NCI-H187 treated with DMSO at 0.1 percent for 48 hours (cell line): ENCODE results near the gene FBXL19.
"Not testable (repeated sequence)": the region's sequence is repeated elsewhere in the genome, so short reads cannot be mapped to it uniquely, and the experiment has no call there.

Source experiments
- DNase-seq: peaks from one replicate; lab custom pipeline; 2025; lab: John Stamatoyannopoulos, UW

FBXL19 gene

GRCh38 chr16:30921748-30922419 is 1.5 kb upstream of the FBXL19 start:
- peak; percentile 41 for DNase-seq

- peak; percentile 93 for DNase-seq
Measured at GRCh38 chr16:30922420-30922959, 882 bp upstream of the FBXL19 start.

- DNase-seq = peak; percentile 94
Measured at GRCh38 chr16:30922960-30923535, 324 bp upstream of the FBXL19 start.

- DNase-seq = no peak
Measured at GRCh38 chr16:30924076-30924912, 922 bp downstream of the FBXL19 start.

- no peak for DNase-seq
Measured at GRCh38 chr16:30924913-30925631, 1.7 kb downstream of the FBXL19 start.

- no peak for DNase-seq
Measured at GRCh38 chr16:30925632-30925987, 2.2 kb downstream of the FBXL19 start.

GRCh38 chr16:30925995-30926811 is 2.8 kb downstream of the FBXL19 start:
- DNase-seq = no peak

- DNase-seq = no peak
Measured at GRCh38 chr16:30926937-30927788, 3.8 kb downstream of the FBXL19 start.

GRCh38 chr16:30927789-30928378 is 4.5 kb downstream of the FBXL19 start:
- DNase-seq = peak; percentile 53

- no peak for DNase-seq
Measured at GRCh38 chr16:30928390-30928789, 5.0 kb downstream of the FBXL19 start.

GRCh38 chr16:30929167-30929566 is 5.8 kb downstream of the FBXL19 start:
- DNase-seq = no peak

- no peak for DNase-seq
Measured at GRCh38 chr16:30930160-30930571, 6.8 kb downstream of the FBXL19 start.

GRCh38 chr16:30931068-30931650 is 7.8 kb downstream of the FBXL19 start:
- DNase-seq = no peak

GRCh38 chr16:30934827-30935557 is 11.6 kb downstream of the FBXL19 start:
- no peak for DNase-seq

GRCh38 chr16:30937692-30938091 is 14.3 kb downstream of the FBXL19 start:
- no peak for DNase-seq

- DNase-seq = not testable (repeated sequence)
Measured at GRCh38 chr16:30939571-30939970, 16.2 kb downstream of the FBXL19 start.

- DNase-seq = no peak
Measured at GRCh38 chr16:30941600-30942425, 18.4 kb downstream of the FBXL19 start.

GRCh38 chr16:30942426-30942806 is 19.0 kb downstream of the FBXL19 start:
- DNase-seq = no peak
